Nephron (organoid): ENCODE data around the gene FLCN.

Experiments
- H3K27ac Mint-ChIP-seq, 3 experiments: 2 replicates each; pipeline ENCODE4 v1.8.0; 2020; ENCODE audit warnings: mixed read lengths in 3 of 3, mild to moderate bottlenecking in 2 of 3, moderate library complexity in 1 of 3
- H3K27me3 Mint-ChIP-seq: 2 replicates; pipeline ENCODE4 v1.8.0; 2021; ENCODE audit warnings: low read depth, mild to moderate bottlenecking, moderate library complexity, mixed read lengths
- H3K36me3 Mint-ChIP-seq: 2 replicates; pipeline ENCODE4 v1.8.0; 2020; ENCODE audit warnings: low read depth, mixed read lengths
- H3K4me1 Mint-ChIP-seq: 2 replicates; pipeline ENCODE4 v1.8.0; 2020; ENCODE audit warnings: mixed read lengths
- H3K4me3 Mint-ChIP-seq, 3 experiments: 2 replicates each; pipeline ENCODE4 v1.8.0; 2020; ENCODE audit warnings: mild to moderate bottlenecking in 3 of 3, mixed read lengths in 3 of 3, moderate library complexity in 2 of 3
- H3K9me3 Mint-ChIP-seq: 2 replicates; pipeline ENCODE4 v1.8.0; 2020; ENCODE audit warnings: mixed read lengths
- CTCF ChIP-seq, 3 experiments: fragments of 200-600 bp; sonication (generic); IDR thresholded peaks; one replicate each; pipeline ENCODE4 v1.5.0; 2021; ENCODE audit warnings: antibody characterized with exemption in 3 of 3; ENCODE audit not compliant: unreplicated experiment in 3 of 3

FLCN gene

DNA sequence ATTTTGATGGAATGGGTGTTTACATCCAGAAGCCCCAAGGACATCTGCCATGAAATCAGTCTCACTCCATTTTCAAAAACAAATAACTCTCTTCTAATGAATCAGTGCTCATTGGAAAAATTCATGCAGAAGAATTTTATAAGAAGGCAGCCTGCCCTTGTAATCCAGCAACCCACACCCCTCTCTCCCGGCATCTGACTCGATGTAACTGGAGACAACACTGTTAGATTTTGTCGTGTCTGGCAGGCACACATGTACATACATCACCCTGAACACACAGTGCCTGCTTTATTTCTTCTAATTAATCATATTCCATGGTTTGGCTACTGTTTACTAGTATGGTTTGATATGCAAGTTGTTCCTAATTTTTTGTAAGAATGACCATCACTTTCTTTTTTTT lies 19.0 kb downstream of the FLCN start:
- Mint-ChIP-seq H3K4me1 (no peaks in the 10 kb centered on the region), H3K27me3 (no peaks in the 10 kb centered on the region), H3K9me3 (no peaks in the 10 kb centered on the region), H3K27ac (no peak overlapping the region), H3K36me3 (peaks cover 62% of the 10 kb centered on the region), H3K4me3 (no peak overlapping the region)
- TF ChIP-seq CTCF (IDR thresholded peaks at IDR 0.05; ENCODE audit: unreplicated experiment in 3 of 3): no peak

- Mint-ChIP-seq H3K36me3 (peaks cover 57% of the 10 kb centered on the region), H3K4me1 (no peaks in the 10 kb centered on the region), H3K27me3 (no peaks in the 10 kb centered on the region), H3K4me3 (no peak overlapping the region), H3K27ac (no peak overlapping the region), H3K9me3 (no peaks in the 10 kb centered on the region)
- TF ChIP-seq CTCF (IDR thresholded peaks at IDR 0.05; ENCODE audit: unreplicated experiment in 3 of 3): no peak
Measured at GRCh38 chr17:17216776-17217175, 20.2 kb downstream of the FLCN start.

DNA sequence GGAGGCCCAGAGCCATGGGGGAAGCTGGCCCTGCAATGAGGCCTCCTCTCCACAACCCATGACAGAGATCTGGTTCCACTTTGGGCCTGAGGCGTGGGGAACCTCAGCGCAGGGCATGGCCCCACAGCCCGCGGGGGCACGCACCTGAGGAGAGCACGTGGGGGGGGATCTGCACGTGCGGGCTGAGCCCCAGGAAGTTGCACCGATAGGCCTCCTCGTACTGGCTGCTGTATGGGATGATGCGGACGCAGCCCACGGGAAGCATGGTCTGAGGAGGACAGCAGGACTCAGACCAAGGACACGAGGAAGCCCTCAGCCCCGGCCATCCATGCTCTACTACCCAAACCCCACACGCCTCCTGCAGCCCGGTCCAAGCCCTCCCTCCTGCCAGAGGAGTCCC lies 20.7 kb downstream of the FLCN start:
- Mint-ChIP-seq H3K27ac (no peak overlapping the region), H3K4me1 (no peaks in the 10 kb centered on the region), H3K4me3 (no peak overlapping the region), H3K9me3 (no peaks in the 10 kb centered on the region), H3K36me3 (peaks cover 54% of the 10 kb centered on the region), H3K27me3 (no peaks in the 10 kb centered on the region)
- TF ChIP-seq CTCF (IDR thresholded peaks at IDR 0.05; ENCODE audit: unreplicated experiment in 3 of 3): no peak

- no peaks in the 10 kb centered on the region for H3K27me3 Mint-ChIP-seq
- peaks cover 49% of the 10 kb centered on the region for H3K36me3 Mint-ChIP-seq
- H3K27ac Mint-ChIP-seq: no peak overlapping the region
- TF ChIP-seq CTCF (IDR thresholded peaks at IDR 0.05; ENCODE audit: unreplicated experiment in 3 of 3): no peak
- H3K4me3 Mint-ChIP-seq: no peak overlapping the region
- H3K4me1 Mint-ChIP-seq: no peaks in the 10 kb centered on the region
- H3K9me3 Mint-ChIP-seq: no peaks in the 10 kb centered on the region
Measured at GRCh38 chr17:17215575-17215974, 21.4 kb downstream of the FLCN start.

- H3K27ac Mint-ChIP-seq: no peak overlapping the region
- H3K9me3 Mint-ChIP-seq: no peaks in the 10 kb centered on the region
- no peak for TF ChIP-seq CTCF (IDR thresholded peaks at IDR 0.05; ENCODE audit: unreplicated experiment in 3 of 3)
Measured at GRCh38 chr17:17214646-17215436, 22.1 kb downstream of the FLCN start.

GRCh38 chr17:17213775-17214174 lies 23.2 kb downstream of the FLCN start:
- TF ChIP-seq CTCF (IDR thresholded peaks at IDR 0.05; ENCODE audit: unreplicated experiment in 3 of 3): no peak
- peaks cover 36% of the 10 kb centered on the region for H3K36me3 Mint-ChIP-seq
- no peaks in the 10 kb centered on the region for H3K27me3 Mint-ChIP-seq
- no peak overlapping the region for H3K4me3 Mint-ChIP-seq
- no peaks in the 10 kb centered on the region for H3K4me1 Mint-ChIP-seq
- no peak overlapping the region for H3K27ac Mint-ChIP-seq
- no peaks in the 10 kb centered on the region for H3K9me3 Mint-ChIP-seq

More at GRCh38 chr17:17214646-17215436, 22.1 kb downstream of the FLCN start:
- H3K4me1 Mint-ChIP-seq: no peaks in the 10 kb centered on the region
- no peaks in the 10 kb centered on the region for H3K27me3 Mint-ChIP-seq
- no peak overlapping the region for H3K4me3 Mint-ChIP-seq
- H3K36me3 Mint-ChIP-seq: peaks cover 43% of the 10 kb centered on the region
